HepG2 (cell line): ENCODE measurements around the gene GLUD1.
"Not testable (repeated sequence)": the region's sequence is repeated elsewhere in the genome, so short reads cannot be mapped to it uniquely, and the experiment has no call there.

Experiments used
- ATF7 ChIP-seq, 2 experiments: fragments of 450-650 bp in 1 of 2; sonication (generic) in 1 of 2; formaldehyde crosslinking in 1 of 2; IDR thresholded peaks; 2 replicates each; pipeline versions ENCODE4 v1.4.0 to v1.6.1; 2016 to 2020; ENCODE audit warnings: antibody characterized with exemption in 1 of 2, mild to moderate bottlenecking in 1 of 2, missing genetic modification reagents in 1 of 2
- CBFB ChIP-seq: sonication (generic); formaldehyde crosslinking; IDR thresholded peaks from 2 replicates; pipeline ENCODE4 v1.4.0; 2020; ENCODE audit warnings: missing genetic modification reagents
- CENPT ChIP-seq: sonication (generic); formaldehyde crosslinking; IDR thresholded peaks from 2 replicates; pipeline ENCODE4 v1.8.0; 2022; ENCODE audit warnings: low read depth, mild to moderate bottlenecking, moderate library complexity, missing genetic modification reagents
- JUNB ChIP-seq: sonication (generic); formaldehyde crosslinking; IDR thresholded peaks from 2 replicates; pipeline ENCODE4 v1.8.0; 2022; ENCODE audit warnings: missing genetic modification reagents, mild to moderate bottlenecking, borderline replicate concordance
- NCOA1 ChIP-seq: sonication (generic); formaldehyde crosslinking; IDR thresholded peaks from 2 replicates; pipeline ENCODE4 v1.9.0; 2021; ENCODE audit warnings: missing genetic modification reagents
- POLR2AphosphoS5 ChIP-seq: IDR thresholded peaks from 2 replicates; pipeline ENCODE4 v1.6.1; 2012; ENCODE audit warnings: low read depth, low read length
- SNRNP70 ChIP-seq: fragments of 200-400 bp; formaldehyde crosslinking; IDR thresholded peaks from 2 replicates; pipeline ENCODE4 v1.6.1; 2017; ENCODE audit warnings: mild to moderate bottlenecking, low read depth, low read length, moderate library complexity
- U2AF2 ChIP-seq: fragments of 200-400 bp; formaldehyde crosslinking; IDR thresholded peaks from 2 replicates; pipeline ENCODE4 v1.6.1; 2017; ENCODE audit warnings: low read depth, mild to moderate bottlenecking, low read length
- YEATS4 ChIP-seq: sonication (generic); formaldehyde crosslinking; IDR thresholded peaks from 2 replicates; pipeline ENCODE4 v1.4.0; 2020; ENCODE audit warnings: missing genetic modification reagents, borderline replicate concordance
- ZNF274 ChIP-seq: sonication (generic); formaldehyde crosslinking; IDR thresholded peaks from 2 replicates; pipeline ENCODE4 v1.5.1; 2020; ENCODE audit warnings: mild to moderate bottlenecking, missing genetic modification reagents
- TF ChIP-seq, protein P1 (sequence below): sonication (generic); formaldehyde crosslinking; IDR thresholded peaks from 2 replicates; pipeline ENCODE4 v1.5.0; 2020; ENCODE audit warnings: missing genetic modification reagents
- TF ChIP-seq, protein P2 (sequence below): sonication (generic); formaldehyde crosslinking; IDR thresholded peaks from 2 replicates; pipeline ENCODE4 v1.8.1; 2022; ENCODE audit warnings: mild to moderate bottlenecking, missing genetic modification reagents
- TF ChIP-seq, protein P3 (sequence below), 2 experiments: IDR thresholded peaks; 2 replicates each; pipeline ENCODE4 v1.6.1; 2011 to 2012; ENCODE audit warnings: low read length in 2 of 2, borderline replicate concordance in 1 of 2, low read depth in 1 of 2, mild to moderate bottlenecking in 1 of 2, moderate library complexity in 1 of 2

DNA sequence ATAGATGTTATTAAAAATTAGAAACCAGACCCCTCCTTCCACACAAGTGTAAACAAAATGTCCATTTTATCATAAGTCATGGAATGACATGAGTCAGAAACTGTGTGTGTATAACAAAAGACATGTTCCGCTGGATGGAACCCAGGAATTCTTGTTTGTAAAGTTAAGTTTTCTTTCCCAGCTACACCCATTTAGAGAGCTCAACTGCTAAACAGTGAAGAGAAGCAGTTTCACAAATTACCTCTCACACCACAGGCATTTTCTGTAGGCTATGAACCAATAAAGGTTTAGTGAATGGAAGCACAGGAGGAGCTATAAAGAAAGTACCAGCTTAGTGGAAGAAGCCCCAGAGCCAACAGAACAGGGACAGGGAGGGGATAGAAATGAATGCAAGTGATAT lies 12.4 kb downstream of the GLUD1 start:
- TF ChIP-seq CBFB (CRISPR knock-in tag); ATF7 (IDR thresholded peaks at IDR 0.05); ATF7 (CRISPR knock-in tag; IDR thresholded peaks at IDR 0.05); SNRNP70; CENPT (CRISPR knock-in tag); NCOA1 (CRISPR knock-in tag); U2AF2; JUNB (CRISPR knock-in tag); POLR2AphosphoS5; YEATS4 (CRISPR knock-in tag); ZNF274: not testable (repeated sequence)
- TF ChIP-seq, protein P1, sequence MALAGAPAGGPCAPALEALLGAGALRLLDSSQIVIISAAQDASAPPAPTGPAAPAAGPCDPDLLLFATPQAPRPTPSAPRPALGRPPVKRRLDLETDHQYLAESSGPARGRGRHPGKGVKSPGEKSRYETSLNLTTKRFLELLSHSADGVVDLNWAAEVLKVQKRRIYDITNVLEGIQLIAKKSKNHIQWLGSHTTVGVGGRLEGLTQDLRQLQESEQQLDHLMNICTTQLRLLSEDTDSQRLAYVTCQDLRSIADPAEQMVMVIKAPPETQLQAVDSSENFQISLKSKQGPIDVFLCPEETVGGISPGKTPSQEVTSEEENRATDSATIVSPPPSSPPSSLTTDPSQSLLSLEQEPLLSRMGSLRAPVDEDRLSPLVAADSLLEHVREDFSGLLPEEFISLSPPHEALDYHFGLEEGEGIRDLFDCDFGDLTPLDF (CRISPR knock-in tag), result not testable (repeated sequence)
- TF ChIP-seq, protein P2, sequence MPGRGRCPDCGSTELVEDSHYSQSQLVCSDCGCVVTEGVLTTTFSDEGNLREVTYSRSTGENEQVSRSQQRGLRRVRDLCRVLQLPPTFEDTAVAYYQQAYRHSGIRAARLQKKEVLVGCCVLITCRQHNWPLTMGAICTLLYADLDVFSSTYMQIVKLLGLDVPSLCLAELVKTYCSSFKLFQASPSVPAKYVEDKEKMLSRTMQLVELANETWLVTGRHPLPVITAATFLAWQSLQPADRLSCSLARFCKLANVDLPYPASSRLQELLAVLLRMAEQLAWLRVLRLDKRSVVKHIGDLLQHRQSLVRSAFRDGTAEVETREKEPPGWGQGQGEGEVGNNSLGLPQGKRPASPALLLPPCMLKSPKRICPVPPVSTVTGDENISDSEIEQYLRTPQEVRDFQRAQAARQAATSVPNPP (CRISPR knock-in tag), result not testable (repeated sequence)
- TF ChIP-seq, protein P3, sequence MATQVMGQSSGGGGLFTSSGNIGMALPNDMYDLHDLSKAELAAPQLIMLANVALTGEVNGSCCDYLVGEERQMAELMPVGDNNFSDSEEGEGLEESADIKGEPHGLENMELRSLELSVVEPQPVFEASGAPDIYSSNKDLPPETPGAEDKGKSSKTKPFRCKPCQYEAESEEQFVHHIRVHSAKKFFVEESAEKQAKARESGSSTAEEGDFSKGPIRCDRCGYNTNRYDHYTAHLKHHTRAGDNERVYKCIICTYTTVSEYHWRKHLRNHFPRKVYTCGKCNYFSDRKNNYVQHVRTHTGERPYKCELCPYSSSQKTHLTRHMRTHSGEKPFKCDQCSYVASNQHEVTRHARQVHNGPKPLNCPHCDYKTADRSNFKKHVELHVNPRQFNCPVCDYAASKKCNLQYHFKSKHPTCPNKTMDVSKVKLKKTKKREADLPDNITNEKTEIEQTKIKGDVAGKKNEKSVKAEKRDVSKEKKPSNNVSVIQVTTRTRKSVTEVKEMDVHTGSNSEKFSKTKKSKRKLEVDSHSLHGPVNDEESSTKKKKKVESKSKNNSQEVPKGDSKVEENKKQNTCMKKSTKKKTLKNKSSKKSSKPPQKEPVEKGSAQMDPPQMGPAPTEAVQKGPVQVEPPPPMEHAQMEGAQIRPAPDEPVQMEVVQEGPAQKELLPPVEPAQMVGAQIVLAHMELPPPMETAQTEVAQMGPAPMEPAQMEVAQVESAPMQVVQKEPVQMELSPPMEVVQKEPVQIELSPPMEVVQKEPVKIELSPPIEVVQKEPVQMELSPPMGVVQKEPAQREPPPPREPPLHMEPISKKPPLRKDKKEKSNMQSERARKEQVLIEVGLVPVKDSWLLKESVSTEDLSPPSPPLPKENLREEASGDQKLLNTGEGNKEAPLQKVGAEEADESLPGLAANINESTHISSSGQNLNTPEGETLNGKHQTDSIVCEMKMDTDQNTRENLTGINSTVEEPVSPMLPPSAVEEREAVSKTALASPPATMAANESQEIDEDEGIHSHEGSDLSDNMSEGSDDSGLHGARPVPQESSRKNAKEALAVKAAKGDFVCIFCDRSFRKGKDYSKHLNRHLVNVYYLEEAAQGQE (IDR thresholded peaks at IDR 0.05; ENCODE audit: borderline replicate concordance in 1 of 2, low read depth in 1 of 2, low read length in 2 of 2), result not testable (repeated sequence)
